ENCODE data around the gene MYO7B. TPM values are rescaled to one million over a fixed set of nuclear protein-coding genes. Genes with fewer than 3 reads are reported as not detected.
"Not testable (repeated sequence)": the region's sequence is repeated elsewhere in the genome, so short reads cannot be mapped to it uniquely, and the experiment has no call there.

The MYO7B gene
- total RNA-seq, 4 donors from 2014 or later = 0.30 to 0.78 TPM; not detected in 2

DNA sequence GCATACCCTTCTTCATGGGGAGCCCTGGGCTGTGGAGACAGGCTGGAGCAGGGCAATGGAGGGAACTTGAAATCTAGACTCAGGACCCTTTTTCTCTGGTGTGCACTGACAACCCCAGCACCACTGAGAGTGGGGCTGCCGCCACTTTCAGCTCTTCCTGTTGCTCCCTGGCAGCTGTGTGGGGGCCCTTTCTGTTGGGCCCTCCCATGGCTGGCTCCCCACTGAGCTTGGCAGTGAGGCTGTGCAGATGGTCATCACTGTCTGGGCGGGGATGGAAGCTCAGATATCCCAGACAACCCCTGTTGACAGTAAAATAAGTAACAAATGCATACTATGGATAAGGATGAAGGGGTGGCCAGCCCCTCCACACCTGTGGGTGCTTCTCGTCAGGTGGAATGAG lies 6.7 kb downstream of the MYO7B start:
- Histone ChIP-seq H3K4me3 (no peak overlapping the region), H3K4me1 (no peaks in the 10 kb centered on the region), H3K27ac (no peak overlapping the region), H3K36me3 (no peaks in the 10 kb centered on the region), H3K9me3 (no peaks in the 10 kb centered on the region), H3K27me3 (no peaks in the 10 kb centered on the region)
- TF ChIP-seq POLR2A (IDR thresholded peaks at IDR 0.05) = no peak
- TF ChIP-seq, protein P1, sequence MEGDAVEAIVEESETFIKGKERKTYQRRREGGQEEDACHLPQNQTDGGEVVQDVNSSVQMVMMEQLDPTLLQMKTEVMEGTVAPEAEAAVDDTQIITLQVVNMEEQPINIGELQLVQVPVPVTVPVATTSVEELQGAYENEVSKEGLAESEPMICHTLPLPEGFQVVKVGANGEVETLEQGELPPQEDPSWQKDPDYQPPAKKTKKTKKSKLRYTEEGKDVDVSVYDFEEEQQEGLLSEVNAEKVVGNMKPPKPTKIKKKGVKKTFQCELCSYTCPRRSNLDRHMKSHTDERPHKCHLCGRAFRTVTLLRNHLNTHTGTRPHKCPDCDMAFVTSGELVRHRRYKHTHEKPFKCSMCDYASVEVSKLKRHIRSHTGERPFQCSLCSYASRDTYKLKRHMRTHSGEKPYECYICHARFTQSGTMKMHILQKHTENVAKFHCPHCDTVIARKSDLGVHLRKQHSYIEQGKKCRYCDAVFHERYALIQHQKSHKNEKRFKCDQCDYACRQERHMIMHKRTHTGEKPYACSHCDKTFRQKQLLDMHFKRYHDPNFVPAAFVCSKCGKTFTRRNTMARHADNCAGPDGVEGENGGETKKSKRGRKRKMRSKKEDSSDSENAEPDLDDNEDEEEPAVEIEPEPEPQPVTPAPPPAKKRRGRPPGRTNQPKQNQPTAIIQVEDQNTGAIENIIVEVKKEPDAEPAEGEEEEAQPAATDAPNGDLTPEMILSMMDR (IDR thresholded peaks at IDR 0.05) = no peak
- TF ChIP-seq EP300 (IDR thresholded peaks at IDR 0.05) = no peak
- DNase-seq (ENCODE audit: low spot score in 2 of 2) = no peak
- 78 to 91% methylated on average over 3 of the region's 3 CpGs for WGBS, 2 donors

DNA sequence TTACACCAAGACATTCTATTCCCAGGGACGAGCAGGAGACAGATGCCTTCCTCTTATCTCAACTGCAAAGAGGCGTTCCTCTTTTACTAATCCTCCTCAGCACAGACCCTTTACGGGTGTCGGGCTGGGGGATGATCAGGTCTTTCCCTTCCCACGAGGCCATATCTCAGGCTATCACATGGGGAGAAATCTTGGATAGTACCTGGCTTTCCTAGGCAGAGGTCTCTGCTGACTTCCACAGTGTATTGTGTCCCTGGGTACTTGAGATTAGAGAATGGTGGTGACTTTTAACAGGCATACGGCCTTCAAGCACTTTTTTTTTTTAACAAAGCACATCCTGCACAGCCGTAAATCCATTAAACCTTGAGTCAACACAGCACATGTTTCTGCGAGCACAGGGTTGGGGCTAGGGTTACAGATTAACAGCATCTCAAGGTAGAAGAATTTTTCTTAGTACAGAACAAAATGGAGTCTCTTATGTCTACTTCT lies 7.6 kb downstream of the MYO7B start:
- H3K27ac ChIP-seq; DNase-seq (ENCODE audit: low spot score in 2 of 2); H3K9me3 ChIP-seq; H3K4me1 ChIP-seq; H3K36me3 ChIP-seq; H3K27me3 ChIP-seq; H3K4me3 ChIP-seq: not testable (repeated sequence)
- WGBS, 2 donors = 39 to 43% methylated on average over 8 of the region's 8 CpGs

DNA sequence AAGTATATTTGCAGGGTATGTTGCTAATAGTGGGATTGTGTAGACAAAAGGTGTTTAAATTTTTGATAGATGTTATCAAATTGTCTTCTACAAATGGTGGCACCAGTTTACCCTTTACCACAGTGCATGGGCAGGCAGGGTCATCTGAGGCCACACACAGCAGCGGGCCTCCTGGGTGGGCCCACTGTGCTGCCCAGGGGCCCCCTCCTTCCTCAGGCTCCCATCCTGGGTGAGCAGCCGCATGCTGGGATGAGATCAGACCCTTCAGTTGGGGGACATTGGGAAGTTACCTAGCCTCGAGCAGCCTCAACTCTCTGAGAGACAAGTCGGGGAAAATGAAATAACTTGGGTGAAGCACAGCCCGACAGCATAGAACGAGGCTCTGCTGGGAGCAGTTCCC lies 9.7 kb downstream of the MYO7B start:
- no peak overlapping the region for H3K4me3 ChIP-seq
- no peaks in the 10 kb centered on the region for H3K9me3 ChIP-seq
- no peak for DNase-seq (ENCODE audit: low spot score in 2 of 2)
- no peak overlapping the region for H3K27ac ChIP-seq
- no peaks in the 10 kb centered on the region for H3K36me3 ChIP-seq
- no peaks in the 10 kb centered on the region for H3K27me3 ChIP-seq
- no peaks in the 10 kb centered on the region for H3K4me1 ChIP-seq
- TF ChIP-seq, protein P1 (IDR thresholded peaks at IDR 0.05) = no peak
- TF ChIP-seq EP300 (IDR thresholded peaks at IDR 0.05) (no peak), POLR2A (IDR thresholded peaks at IDR 0.05) (no peak)
- WGBS, 2 donors = 55 to 71% methylated on average over 6 of the region's 6 CpGs

DNA sequence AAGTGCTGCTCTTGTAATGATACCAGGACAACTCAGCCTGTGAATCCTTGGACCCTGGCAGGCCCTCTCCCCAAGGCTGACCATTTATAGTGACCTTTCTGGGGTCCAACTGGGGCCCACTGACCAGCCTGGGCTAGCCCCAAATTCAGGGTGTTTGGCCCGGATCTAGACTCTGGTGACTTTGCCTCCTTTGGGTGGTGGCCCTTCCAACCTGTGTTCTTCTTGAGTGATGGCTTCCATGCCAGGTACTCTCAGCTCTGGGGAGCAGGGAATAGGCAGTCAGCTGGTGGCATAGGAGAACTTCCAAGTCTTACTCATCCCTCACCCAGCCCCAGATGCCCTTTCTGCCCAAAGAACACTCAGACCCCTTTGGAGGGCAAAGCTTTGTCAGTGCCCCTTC lies 10.3 kb downstream of the MYO7B start:
- WGBS, 2 donors = 100% methylated on average over 1 of the region's 1 CpG
- no peaks in the 10 kb centered on the region for H3K36me3 ChIP-seq
- DNase-seq (ENCODE audit: low spot score in 2 of 2) = no peak

DNA sequence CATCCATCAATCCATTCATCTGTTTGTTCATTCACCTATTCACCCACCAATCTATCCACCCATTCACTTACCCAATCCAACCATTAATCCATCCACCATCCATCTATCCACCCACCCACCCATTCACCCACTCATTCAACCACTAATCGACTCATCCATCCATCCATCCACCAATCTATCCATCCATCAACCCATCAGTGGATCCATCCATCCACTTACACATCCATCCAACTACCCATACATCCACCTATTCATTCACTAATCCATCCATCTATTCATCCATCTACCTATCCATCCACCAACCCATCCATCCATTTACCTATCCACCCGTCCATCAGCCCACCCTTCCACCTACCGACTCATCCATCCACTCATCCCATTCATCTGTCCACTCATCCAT lies 11.3 kb downstream of the MYO7B start:
- WGBS, 2 donors = 76 to 88% methylated on average over 3 of the region's 3 CpGs
- no peaks in the 10 kb centered on the region for H3K4me1 ChIP-seq

More for the DNA sequence above, 10.3 kb downstream of the MYO7B start:
- H3K4me1 ChIP-seq = no peaks in the 10 kb centered on the region
- H3K27me3 ChIP-seq = no peaks in the 10 kb centered on the region
- H3K27ac ChIP-seq = no peak overlapping the region
- H3K4me3 ChIP-seq = no peak overlapping the region
- H3K9me3 ChIP-seq = no peaks in the 10 kb centered on the region
- TF ChIP-seq, protein P1 (IDR thresholded peaks at IDR 0.05) = no peak
- no peak for TF ChIP-seq EP300 (IDR thresholded peaks at IDR 0.05)
- no peak for TF ChIP-seq POLR2A (IDR thresholded peaks at IDR 0.05)

More for the DNA sequence above, 11.3 kb downstream of the MYO7B start:
- Histone ChIP-seq H3K4me3 (no peak overlapping the region), H3K9me3 (no peaks in the 10 kb centered on the region), H3K27me3 (no peaks in the 10 kb centered on the region), H3K27ac (no peak overlapping the region), H3K36me3 (no peaks in the 10 kb centered on the region)
- TF ChIP-seq POLR2A (IDR thresholded peaks at IDR 0.05) (no peak), EP300 (IDR thresholded peaks at IDR 0.05) (no peak)
- TF ChIP-seq, protein P1 (IDR thresholded peaks at IDR 0.05) = no peak
- no peak for DNase-seq (ENCODE audit: low spot score in 2 of 2)

Measured in tibial nerve (tissue), 4 donors.